Lower lobe of right lung (tissue), 2 donors: ENCODE measurements around the gene F5. TPM values are rescaled to one million over a fixed set of nuclear protein-coding genes. Genes with fewer than 3 reads are reported as not detected.
A peak's percentile ranks its signal among the peaks of the same experiment; 100 is the strongest.

Experiments used
- ATAC-seq, 2 donors: fragments of 200-7000 bp; cut with Tn5 transposase; one replicate each; pipeline ENCODE4 v1.9.1; 2020 to 2022; ENCODE audit warnings: mild to moderate bottlenecking in 2 of 2, moderate library complexity in 2 of 2
- DNase-seq: peaks from one replicate; pipeline ENCODE4 v3.0.0-alpha.2; 2020
- H3K27ac ChIP-seq: fragments of 200-600 bp; one replicate; pipeline ENCODE4 v1.8.0; 2022
- H3K27me3 ChIP-seq: fragments of 200-600 bp; one replicate; pipeline ENCODE4 v1.8.0; 2022; ENCODE audit warnings: low read depth
- H3K36me3 ChIP-seq: fragments of 200-600 bp; one replicate; pipeline ENCODE4 v1.8.0; 2022; ENCODE audit warnings: mild to moderate bottlenecking
- H3K4me1 ChIP-seq: fragments of 200-600 bp; one replicate; pipeline ENCODE4 v1.8.0; 2022
- H3K4me3 ChIP-seq: fragments of 200-600 bp; one replicate; pipeline ENCODE4 v1.8.0; 2022; ENCODE audit warnings: mild to moderate bottlenecking
- H3K9me3 ChIP-seq: fragments of 200-600 bp; one replicate; pipeline ENCODE4 v1.8.0; 2022
- CTCF ChIP-seq: fragments of 200-600 bp; IDR thresholded peaks from one replicate; pipeline ENCODE4 v1.8.0; 2022; ENCODE audit warnings: antibody characterized with exemption, mild to moderate bottlenecking
- intact Hi-C: fragments of 100-400 bp; cut with DNase I; formaldehyde crosslinking; loops from one replicate; pipeline ENCODE4 v1.11.0; 2022
- total RNA-seq: library from RNA; stranded (reverse); fragmentation: NEBNext Ultra II Directional; extraction: Animal tissue kit (Norgen Biotek cat#: 25700); gene quantifications from one replicate; pipeline ENCODE4 v1.2.1, GENCODE V29; 2021
- donor health status: DM: no; HTN: yes; CAD: no; lungs with severe emphysema.

F5 gene
- total RNA-seq, 1 donor from 2014 or later, result 4.2 TPM

- TF ChIP-seq CTCF, result peak; percentile 56
- intact Hi-C loops, result no loop called here
- Histone ChIP-seq H3K27ac (no peak overlapping the region), H3K4me1 (peaks cover 7% of the 10 kb centered on the region), H3K9me3 (no peaks in the 10 kb centered on the region), H3K36me3 (no peaks in the 10 kb centered on the region), H3K27me3 (no peaks in the 10 kb centered on the region), H3K4me3 (no peak overlapping the region)
- peak in 1 of 2 donors; percentile 49 for ATAC-seq
- no peak for DNase-seq
Observed at GRCh38 chr1:169601096-169601881, 15.0 kb upstream of the F5 start.

GRCh38 chr1:169595764-169596711, 9.8 kb upstream of the F5 start:
- Histone ChIP-seq H3K36me3 (no peaks in the 10 kb centered on the region), H3K4me3 (no peak overlapping the region), H3K9me3 (no peaks in the 10 kb centered on the region), H3K27ac (no peak overlapping the region), H3K27me3 (no peaks in the 10 kb centered on the region), H3K4me1 (no peaks in the 10 kb centered on the region)
- intact Hi-C loops, result no loop called here
- ATAC-seq (no peak), DNase-seq (no peak)
- no peak for TF ChIP-seq CTCF

- Histone ChIP-seq H3K27me3 (no peaks in the 10 kb centered on the region), H3K9me3 (no peaks in the 10 kb centered on the region), H3K36me3 (no peaks in the 10 kb centered on the region), H3K27ac (no peak overlapping the region), H3K4me3 (no peak overlapping the region), H3K4me1 (no peaks in the 10 kb centered on the region)
- no peak for TF ChIP-seq CTCF
- intact Hi-C loops, result no loop called here
- no peak for DNase-seq
- no peak for ATAC-seq
Observed at GRCh38 chr1:169594391-169594790, 8.1 kb upstream of the F5 start.

- H3K27ac ChIP-seq, result no peak overlapping the region
- peaks cover 9% of the 10 kb centered on the region for H3K4me1 ChIP-seq
- intact Hi-C loops, result no loop called here
- H3K9me3 ChIP-seq, result no peaks in the 10 kb centered on the region
- no peak for TF ChIP-seq CTCF
- DNase-seq (no peak), ATAC-seq (no peak)
- H3K27me3 ChIP-seq, result no peaks in the 10 kb centered on the region
- no peaks in the 10 kb centered on the region for H3K36me3 ChIP-seq
- no peak overlapping the region for H3K4me3 ChIP-seq
Observed at GRCh38 chr1:169590932-169591331, 4.7 kb upstream of the F5 start.

GRCh38 chr1:169588785-169589485, 2.7 kb upstream of the F5 start:
- no peak for ATAC-seq

More at GRCh38 chr1:169588785-169589485, 2.7 kb upstream of the F5 start:
- intact Hi-C loops, result no loop called here
- TF ChIP-seq CTCF, result no peak
- Histone ChIP-seq H3K9me3 (no peaks in the 10 kb centered on the region), H3K27ac (no peak overlapping the region), H3K4me3 (no peak overlapping the region), H3K4me1 (peaks cover 14% of the 10 kb centered on the region), H3K36me3 (no peaks in the 10 kb centered on the region), H3K27me3 (no peaks in the 10 kb centered on the region)
- DNase-seq, result no peak
